ENCODE results near the gene TOLLIP. TPM values are rescaled to one million over a fixed set of nuclear protein-coding genes. Genes with fewer than 3 reads are reported as not detected.
"Not testable (repeated sequence)": the region's sequence is repeated elsewhere in the genome, so short reads cannot be mapped to it uniquely, and the experiment has no call there.

Gene TOLLIP
- total RNA-seq, 1 donor from 2014 or later = 128 TPM

DNA sequence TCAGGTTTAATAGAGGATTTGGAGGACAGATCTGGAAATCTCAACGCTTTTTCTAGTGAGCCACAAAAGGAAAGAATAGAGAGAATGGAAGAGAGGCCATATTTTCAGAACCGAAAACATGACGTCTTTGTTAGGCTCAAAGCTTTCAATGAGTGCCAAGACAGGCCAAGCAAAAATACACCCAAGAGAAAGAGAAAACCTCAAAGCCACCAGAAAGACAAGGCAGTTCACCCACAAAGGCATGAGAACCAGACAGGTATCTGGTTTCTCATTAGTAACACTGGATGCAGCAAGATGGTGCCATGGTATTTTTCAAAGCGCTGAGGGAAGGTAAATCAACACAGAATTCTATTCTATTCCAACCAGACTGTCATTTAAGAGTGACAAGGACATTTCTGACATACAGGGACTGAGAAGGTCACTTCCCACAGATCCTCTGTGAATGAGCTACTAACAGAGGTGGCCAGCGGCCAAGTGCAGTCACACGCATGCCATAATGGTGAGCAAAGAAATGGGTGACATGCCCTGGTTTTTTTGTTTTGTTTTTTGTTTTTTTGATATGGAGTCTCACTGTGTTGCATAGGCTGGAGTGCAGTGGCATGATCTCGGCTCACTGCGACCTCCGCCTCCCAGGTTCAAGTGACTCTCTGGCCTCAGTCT lies 41.9 kb downstream of the TOLLIP start:
- DNase-seq (ENCODE audit: low spot score) = no peak
- ATAC-seq = no peak

- ATAC-seq; DNase-seq (ENCODE audit: low spot score): not testable (repeated sequence)
Measured at GRCh38 chr11:1266976-1267375, 42.5 kb downstream of the TOLLIP start.

- not testable (repeated sequence) for DNase-seq (ENCODE audit: low spot score); ATAC-seq
Measured at GRCh38 chr11:1265480-1265879, 44.0 kb downstream of the TOLLIP start.

GRCh38 chr11:1264444-1264843 lies 45.0 kb downstream of the TOLLIP start:
- not testable (repeated sequence) for DNase-seq (ENCODE audit: low spot score)
- peak; percentile 41 for ATAC-seq

DNA sequence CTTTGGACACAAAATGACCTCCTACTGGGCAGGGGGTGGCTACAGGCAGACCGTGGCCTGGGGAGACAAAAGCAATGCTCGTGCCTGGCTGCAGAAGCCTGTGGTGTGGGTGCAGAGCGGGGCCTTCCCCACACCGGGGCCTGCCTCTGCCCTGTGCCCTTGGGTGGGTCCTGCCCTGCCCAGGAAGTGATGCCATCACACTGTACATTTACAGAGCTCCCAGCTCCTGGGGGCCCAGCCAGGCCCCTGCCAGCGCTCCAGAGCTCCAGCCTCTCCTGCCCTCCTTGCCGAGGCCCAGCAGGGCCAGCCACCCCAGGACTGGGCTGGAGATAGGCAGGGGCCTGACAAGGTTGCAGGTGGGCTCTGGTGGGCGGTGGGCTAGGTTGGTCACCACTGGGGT lies 46.4 kb downstream of the TOLLIP start:
- DNase-seq (ENCODE audit: low spot score) (no peak), ATAC-seq (no peak)

GRCh38 chr11:1262172-1263006 lies 47.0 kb downstream of the TOLLIP start:
- peak; percentile 89 for DNase-seq (ENCODE audit: low spot score)
- ATAC-seq = peak; percentile 95

DNA sequence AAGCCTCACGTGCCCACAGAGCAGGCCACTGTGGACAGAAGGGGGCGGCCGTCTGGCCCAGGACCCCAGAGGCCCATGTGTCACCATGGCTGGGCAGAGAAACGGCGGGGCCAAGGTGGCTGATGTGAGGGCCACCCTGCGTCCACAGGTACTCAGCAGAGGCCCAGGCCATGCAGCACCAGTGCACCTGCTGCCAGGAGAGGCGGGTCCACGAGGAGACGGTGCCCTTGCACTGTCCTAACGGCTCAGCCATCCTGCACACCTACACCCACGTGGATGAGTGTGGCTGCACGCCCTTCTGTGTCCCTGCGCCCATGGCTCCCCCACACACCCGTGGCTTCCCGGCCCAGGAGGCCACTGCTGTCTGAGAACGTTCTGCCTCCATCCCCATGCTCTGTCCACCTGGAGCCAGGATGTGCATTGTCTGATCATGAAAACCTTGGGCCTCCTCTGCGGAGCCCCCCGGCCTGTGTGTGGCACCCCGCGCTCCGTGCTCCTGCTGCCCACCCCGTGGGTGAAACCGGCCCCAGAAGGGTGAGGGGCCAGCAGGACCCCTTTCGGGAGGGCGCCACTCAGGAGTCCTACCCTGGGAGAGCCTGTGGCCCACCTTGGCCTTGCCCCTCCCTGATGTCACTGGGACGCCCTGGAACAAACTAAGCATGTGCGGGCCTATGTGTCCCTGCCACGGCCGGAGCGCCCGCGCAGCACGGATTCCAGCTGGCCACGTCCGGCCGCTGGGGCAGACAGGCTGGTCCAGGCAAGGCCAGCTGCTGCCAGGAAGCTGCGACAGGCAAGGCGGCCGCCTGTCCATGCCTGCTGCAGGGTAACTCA lies 48.0 kb downstream of the TOLLIP start:
- DNase-seq (ENCODE audit: low spot score) (no peak), ATAC-seq (no peak)

DNA sequence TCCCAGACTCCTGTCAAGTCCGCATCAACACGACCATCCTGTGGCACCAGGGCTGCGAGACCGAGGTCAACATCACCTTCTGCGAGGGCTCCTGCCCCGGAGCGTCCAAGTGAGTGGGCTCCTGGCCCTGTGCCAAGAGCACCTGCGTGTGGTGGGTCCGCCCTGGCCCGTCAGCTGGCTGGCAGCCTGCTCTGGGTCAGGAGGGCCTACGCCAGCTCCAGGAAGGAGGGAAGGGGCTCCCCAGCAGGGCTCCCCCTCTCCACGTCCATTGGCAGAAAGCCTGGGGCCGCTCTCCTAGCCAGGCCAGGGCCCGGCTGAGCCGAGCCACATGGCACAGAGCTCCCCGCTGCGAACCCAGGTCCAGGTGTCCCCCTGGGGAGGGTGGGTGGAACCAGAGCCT lies 48.8 kb downstream of the TOLLIP start:
- no peak for DNase-seq (ENCODE audit: low spot score)

GRCh38 chr11:1260023-1260501 lies 49.4 kb downstream of the TOLLIP start:
- peak; percentile 40 for ATAC-seq

More for the DNA sequence above, 48.8 kb downstream of the TOLLIP start:
- no peak for ATAC-seq

GRCh38 chr11:1259561-1259960 lies 49.9 kb downstream of the TOLLIP start:
- ATAC-seq (no peak), DNase-seq (ENCODE audit: low spot score) (no peak)

More at GRCh38 chr11:1260023-1260501, 49.4 kb downstream of the TOLLIP start:
- no peak for DNase-seq (ENCODE audit: low spot score)

DNA sequence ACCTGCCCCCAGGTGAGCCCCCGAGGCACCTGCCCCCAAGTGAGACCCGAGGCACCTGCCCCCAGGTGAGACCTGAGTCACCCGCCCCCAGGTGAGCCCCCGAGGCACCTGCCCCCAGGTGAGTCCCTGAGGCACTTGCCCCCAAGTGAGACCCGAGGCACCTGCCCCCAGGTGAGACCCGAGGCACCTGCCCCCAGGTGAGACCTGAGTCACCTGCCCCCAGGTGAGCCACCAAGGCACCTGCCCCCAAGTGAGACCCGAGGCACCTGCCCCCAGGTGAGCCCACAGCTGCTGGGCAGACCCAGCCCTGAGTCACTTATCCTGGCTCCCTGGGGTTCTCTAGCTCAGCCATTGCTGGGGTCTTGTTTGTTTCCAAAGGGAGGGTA lies 50.4 kb downstream of the TOLLIP start:
- DNase-seq (ENCODE audit: low spot score) (no peak), ATAC-seq (no peak)

DNA sequence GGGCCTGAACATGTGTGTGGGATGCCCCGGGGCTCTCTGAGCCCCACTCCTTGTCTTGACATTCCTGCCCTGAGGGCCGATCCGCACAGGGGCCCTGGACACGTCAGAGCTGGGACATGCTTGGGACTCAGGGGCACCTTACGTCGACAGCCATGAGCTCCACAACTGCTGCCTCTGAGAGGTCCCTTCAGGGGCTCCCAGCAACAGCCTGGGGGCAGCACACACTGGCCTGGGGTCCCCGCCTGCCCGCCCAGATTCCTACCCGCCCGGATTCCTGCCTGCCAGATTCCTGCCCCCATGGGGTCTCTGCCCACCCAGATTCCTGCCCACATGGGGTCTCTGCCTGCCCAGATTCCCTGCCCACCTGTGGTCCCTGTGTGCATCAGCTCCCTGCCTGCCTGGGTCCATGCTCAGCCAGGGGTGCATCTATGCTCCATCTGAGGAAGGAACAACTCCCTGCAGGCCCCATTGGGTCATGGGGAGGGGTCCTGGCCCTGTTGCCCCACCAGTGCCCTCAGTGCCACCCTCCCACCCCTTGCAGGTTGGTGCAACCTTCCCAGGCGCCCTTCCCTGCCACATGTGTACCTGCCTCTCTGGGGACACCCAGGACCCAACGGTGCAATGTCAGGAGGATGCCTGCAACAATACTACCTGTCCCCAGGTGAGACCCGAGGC lies 50.9 kb downstream of the TOLLIP start:
- no peak for ATAC-seq

GRCh38 chr11:1257916-1258315 lies 51.5 kb downstream of the TOLLIP start:
- no peak for DNase-seq (ENCODE audit: low spot score)

More for the DNA sequence above, 50.9 kb downstream of the TOLLIP start:
- DNase-seq (ENCODE audit: low spot score) = no peak

DNA sequence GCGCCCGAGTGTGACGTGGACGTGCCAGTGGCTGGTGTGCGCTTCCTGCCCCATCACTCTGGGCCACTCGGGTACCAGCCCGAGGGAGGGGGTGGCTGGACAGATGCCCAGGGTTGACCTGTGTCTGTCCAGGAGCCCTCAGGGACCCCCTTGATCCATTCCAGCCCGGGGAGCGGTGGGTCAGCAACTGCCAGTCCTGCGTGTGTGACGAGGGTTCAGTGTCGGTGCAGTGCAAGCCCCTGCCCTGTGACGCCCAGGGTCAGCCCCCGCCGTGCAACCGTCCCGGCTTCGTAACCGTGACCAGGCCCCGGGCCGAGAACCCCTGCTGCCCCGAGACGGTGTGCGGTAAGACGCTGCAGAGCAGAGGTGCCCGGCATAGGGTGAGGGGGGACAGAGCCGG lies 52.1 kb downstream of the TOLLIP start:
- DNase-seq (ENCODE audit: low spot score) (no peak), ATAC-seq (no peak)

More at GRCh38 chr11:1257916-1258315, 51.5 kb downstream of the TOLLIP start:
- no peak for ATAC-seq

DNA sequence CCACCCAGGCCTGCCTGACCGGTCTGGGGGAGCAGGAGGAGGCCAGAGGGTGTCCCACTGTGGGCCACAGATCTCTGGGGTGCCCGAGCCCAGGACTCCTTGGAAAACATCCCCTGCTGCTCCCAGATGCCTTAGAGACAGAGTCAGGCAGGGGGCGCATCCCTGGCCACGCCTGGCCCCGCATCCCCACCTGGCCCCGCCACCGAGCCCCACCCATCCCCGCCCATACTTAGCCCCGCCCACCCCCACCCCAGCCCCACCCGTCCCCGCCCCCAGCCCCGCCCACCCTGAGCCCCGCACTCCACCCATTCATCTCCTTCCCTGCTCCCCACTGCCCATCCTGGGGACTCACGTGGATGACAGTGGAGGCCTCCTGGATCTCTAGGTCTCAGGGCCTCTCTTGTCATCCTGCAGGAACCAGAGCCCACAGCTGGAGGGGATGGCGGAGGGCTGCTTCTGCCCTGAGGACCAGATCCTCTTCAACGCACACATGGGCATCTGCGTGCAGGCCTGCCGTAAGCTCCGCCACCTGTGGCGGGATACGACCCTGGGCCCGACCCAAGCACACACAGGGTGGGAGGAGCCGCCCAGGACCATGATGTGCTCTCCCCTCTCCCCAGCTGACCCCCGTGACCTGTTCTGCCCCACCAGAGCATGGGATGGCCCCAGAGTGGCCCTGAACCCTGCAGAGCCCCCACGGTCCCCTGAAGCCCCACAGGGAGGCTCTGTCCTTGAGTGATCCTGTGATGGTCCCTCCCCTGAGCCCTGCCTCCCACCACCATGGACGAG lies 53.0 kb downstream of the TOLLIP start:
- ATAC-seq (no peak), DNase-seq (ENCODE audit: low spot score) (no peak)

DNA sequence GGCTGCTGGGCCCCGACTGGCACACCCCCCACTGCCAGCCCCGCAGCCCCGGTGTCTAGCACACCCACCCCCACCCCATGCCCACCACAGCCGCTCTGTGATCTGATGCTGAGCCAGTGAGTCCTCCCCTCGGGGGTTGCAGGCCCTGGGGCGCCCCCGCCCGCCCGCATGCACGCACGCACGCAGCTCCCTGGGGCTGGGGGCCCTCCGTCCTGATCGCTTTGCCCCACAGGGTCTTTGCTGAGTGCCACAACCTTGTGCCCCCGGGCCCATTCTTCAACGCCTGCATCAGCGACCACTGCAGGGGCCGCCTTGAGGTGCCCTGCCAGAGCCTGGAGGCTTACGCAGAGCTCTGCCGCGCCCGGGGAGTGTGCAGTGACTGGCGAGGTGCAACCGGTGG lies 54.3 kb downstream of the TOLLIP start:
- ATAC-seq = no peak

GRCh38 chr11:1254733-1255132 lies 54.7 kb downstream of the TOLLIP start:
- ATAC-seq (no peak), DNase-seq (ENCODE audit: low spot score) (no peak)

More for the DNA sequence above, 54.3 kb downstream of the TOLLIP start:
- no peak for DNase-seq (ENCODE audit: low spot score)

DNA sequence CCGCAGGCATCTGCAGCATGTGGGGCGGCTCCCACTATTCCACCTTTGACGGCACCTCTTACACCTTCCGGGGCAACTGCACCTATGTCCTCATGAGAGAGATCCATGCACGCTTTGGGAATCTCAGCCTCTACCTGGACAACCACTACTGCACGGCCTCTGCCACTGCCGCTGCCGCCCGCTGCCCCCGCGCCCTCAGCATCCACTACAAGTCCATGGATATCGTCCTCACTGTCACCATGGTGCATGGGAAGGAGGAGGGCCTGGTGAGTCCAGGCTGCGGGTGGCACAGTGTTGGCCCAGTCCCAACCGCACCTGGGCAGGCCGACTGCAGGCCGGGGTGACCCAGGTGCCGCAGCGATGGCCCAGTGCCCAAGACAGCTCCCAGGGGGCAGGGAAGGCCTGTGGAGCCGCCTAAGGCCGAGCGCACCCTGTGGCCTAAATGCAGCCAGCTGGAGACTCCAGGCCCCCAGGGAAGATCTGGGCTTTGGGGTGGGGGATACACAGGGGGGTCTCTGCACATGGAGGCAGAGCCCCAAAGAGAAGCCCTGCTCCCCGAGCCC lies 55.3 kb downstream of the TOLLIP start:
- no peak for ATAC-seq
- no peak for DNase-seq (ENCODE audit: low spot score)

DNA sequence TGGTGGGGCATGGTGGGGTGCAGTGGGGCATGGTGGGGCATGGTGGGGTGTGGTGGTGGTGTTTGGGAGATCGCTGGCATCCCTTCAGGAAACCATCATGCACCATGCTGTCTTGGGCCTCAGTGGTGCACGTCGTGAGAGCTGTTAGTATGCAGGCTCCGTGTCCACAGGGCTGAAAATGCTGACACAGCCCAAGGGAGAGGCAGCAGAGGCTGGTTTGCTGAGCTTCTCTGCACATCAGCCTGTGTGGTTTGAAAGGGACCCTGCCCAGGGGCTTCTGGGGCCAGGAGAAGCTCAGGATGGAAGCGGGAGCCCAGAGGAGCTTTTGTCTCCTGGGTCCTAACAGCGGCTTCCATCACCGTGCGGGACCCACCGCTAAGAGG lies 56.3 kb downstream of the TOLLIP start:
- ATAC-seq = no peak
- no peak for DNase-seq (ENCODE audit: low spot score)

Data from left lobe of liver (tissue), 2 donors.